ENCODE data around the gene HES2. TPM values are rescaled to one million over a fixed set of nuclear protein-coding genes. Genes with fewer than 3 reads are reported as not detected.

The HES2 gene
- total RNA-seq, 1 donor from 2014 or later: 6.4 TPM

DNA sequence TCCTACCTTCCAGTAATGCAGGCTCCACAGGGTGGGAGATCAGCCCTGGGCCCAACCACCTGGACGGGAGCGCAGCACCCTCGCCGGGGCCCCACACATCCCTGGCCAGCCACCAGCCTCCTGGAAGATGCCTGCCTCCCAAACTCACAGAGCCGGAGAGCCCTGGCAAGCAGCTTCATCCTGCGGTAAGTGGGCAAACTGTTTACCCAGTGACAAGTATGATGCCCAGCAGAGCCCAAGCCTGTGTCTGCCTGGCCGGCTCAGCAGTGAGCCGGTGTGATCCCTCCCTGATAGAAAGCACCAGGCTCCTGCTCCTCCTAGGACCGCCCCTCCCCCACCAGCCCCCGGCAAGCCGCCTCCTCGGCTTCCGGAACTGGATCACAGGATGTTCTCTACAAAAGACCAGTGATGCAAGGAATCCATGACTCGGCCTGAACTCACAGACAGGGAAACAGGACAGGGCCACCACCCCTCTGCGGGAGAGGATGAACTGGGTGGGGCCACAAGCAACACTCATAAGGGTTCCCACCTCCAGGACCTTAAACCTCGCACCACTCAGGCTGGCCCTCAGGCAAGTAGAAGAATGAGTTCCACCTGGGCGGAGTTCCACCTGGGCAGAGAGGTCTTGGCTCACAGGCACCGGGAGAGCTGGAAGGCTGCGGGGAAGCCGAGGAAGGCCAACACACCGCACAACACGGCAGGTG, 34.1 kb downstream of the HES2 start:
- intact Hi-C loops (cut with DNase I): no loop called here
- ATAC-seq (peak; percentile 61 to 82), DNase-seq (peak; percentile 60)
- TF ChIP-seq CTCF (IDR thresholded peaks at IDR 0.05): no peak
- Histone ChIP-seq H3K4me1 (no peaks in the 10 kb centered on the region), H3K27ac (no peak overlapping the region), H3K9me3 (no peaks in the 10 kb centered on the region), H3K4me3 (no peak overlapping the region), H3K27me3 (ENCODE audit: low read depth) (no peaks in the 10 kb centered on the region), H3K36me3 (no peaks in the 10 kb centered on the region)

GRCh38 chr1:6384962-6385361, 34.8 kb downstream of the HES2 start:
- Histone ChIP-seq H3K9me3 (no peaks in the 10 kb centered on the region), H3K27ac (no peak overlapping the region), H3K4me1 (no peaks in the 10 kb centered on the region), H3K4me3 (no peak overlapping the region), H3K36me3 (no peaks in the 10 kb centered on the region), H3K27me3 (ENCODE audit: low read depth) (no peaks in the 10 kb centered on the region)
- intact Hi-C loops (cut with DNase I): no loop called here
- peak; percentile 12 to 14 for ATAC-seq
- no peak for DNase-seq
- no peak for TF ChIP-seq CTCF (IDR thresholded peaks at IDR 0.05)

DNA sequence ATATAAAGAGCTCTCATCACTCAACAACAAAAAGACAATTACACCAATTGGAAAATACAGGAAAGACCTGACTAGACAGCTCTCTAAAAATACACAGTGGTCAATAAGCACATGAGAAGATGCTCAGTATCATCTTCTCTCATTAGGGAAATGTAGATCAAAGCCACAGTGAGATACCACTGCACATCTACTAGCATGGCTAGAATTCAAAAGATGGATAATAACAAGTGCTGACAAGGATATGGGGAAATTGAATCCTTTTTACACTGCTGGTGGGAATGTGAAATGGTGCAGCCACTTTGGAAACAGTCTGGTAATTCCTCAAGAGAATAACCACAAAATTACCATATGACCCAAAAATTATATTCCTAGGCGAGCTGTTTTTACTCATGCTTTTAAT, 35.6 kb downstream of the HES2 start:
- DNase-seq: no peak
- Histone ChIP-seq H3K4me3 (no peak overlapping the region), H3K9me3 (no peaks in the 10 kb centered on the region), H3K27ac (no peak overlapping the region), H3K4me1 (no peaks in the 10 kb centered on the region), H3K36me3 (no peaks in the 10 kb centered on the region), H3K27me3 (ENCODE audit: low read depth) (no peaks in the 10 kb centered on the region)
- ATAC-seq: no peak
- TF ChIP-seq CTCF (IDR thresholded peaks at IDR 0.05): no peak
- intact Hi-C loops (cut with DNase I): no loop called here

GRCh38 chr1:6380037-6380436, 39.7 kb downstream of the HES2 start:
- Histone ChIP-seq H3K36me3 (no peaks in the 10 kb centered on the region), H3K27ac (no peak overlapping the region), H3K4me3 (no peak overlapping the region), H3K4me1 (no peaks in the 10 kb centered on the region), H3K27me3 (ENCODE audit: low read depth) (no peaks in the 10 kb centered on the region), H3K9me3 (no peaks in the 10 kb centered on the region)
- no peak for ATAC-seq
- DNase-seq: no peak
- no peak for TF ChIP-seq CTCF (IDR thresholded peaks at IDR 0.05)
- intact Hi-C loops (cut with DNase I): no loop called here

DNA sequence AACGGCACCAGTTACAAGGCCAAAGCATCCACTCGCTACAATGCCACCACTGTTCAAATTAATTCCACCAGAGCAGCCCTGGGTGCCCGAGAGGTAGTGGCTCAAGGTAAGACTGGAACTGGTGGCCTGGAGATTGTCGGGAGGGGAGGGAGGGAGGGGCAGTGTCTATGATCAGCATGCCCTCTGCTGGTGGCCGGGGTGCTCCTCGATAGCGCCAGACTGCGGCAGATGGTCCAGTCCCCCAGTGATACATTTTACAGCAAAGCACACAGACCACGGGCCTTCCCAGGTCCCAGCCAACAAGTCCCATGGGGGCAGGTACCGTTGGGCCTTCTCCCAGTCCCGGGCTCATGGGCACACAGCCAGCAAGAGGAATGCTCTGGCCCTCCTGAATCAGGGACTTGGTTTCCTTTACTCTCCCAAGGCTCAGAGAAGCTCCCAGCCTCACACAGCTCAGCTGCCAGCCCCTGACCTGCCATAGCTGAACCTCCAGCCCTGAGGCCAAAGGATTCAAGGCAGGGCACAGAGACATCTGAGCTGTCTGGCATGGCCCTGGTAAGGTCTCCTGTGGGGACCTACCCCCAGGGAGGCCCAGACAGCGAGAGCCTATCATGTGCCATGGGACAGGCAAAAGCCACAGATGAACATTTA, 41.5 kb downstream of the HES2 start:
- TF ChIP-seq CTCF (IDR thresholded peaks at IDR 0.05): no peak
- Histone ChIP-seq H3K4me3 (no peak overlapping the region), H3K9me3 (no peaks in the 10 kb centered on the region), H3K27me3 (ENCODE audit: low read depth) (no peaks in the 10 kb centered on the region), H3K36me3 (no peaks in the 10 kb centered on the region), H3K4me1 (no peaks in the 10 kb centered on the region), H3K27ac (no peak overlapping the region)
- ATAC-seq: no peak
- no peak for DNase-seq
- intact Hi-C loops (cut with DNase I): no loop called here
